A549 (cell line): ENCODE measurements around the gene SMPD1. TPM values are rescaled to one million over a fixed set of nuclear protein-coding genes. Genes with fewer than 3 reads are reported as not detected.

Experiments
- ATAC-seq, 2 experiments: fragments of 200-7000 bp in 1 of 2; fragments of >200 bp in 1 of 2; cut with Nextera tagmentation in 1 of 2; cut with Tn5 transposase in 1 of 2; 3 replicates each; pipeline versions ENCODE4 v1.8.0 to v1.9.1; 2018 to 2020; ENCODE audit warnings: mild to moderate bottlenecking in 1 of 2, moderate library complexity in 1 of 2
- CTCF ChIA-PET: fragments of 300-600 bp; sonication (Branson Sonifier 250); formaldehyde crosslinking; extraction: SDS; loops from one replicate; lab custom pipeline; 2021; ENCODE audit warnings: antibody characterized with exemption, inconsistent platforms; lab: Yijun Ruan, JAX
- POLR2A ChIA-PET: fragments of 350-600 bp; formaldehyde crosslinking; extraction: SDS; loops from one replicate; lab custom pipeline; 2021; ENCODE audit warnings: antibody characterized with exemption, inconsistent platforms; lab: Yijun Ruan, JAX
- DNase-seq, 2 experiments: peaks; one replicate each; pipeline versions ENCODE4 v3.0.0 to v3.0.0-alpha.2; 2011 to 2016; ENCODE audit warnings: low read depth in 1 of 2, low spot score in 1 of 2
- FAIRE-seq: peaks from 2 replicates; lab custom pipeline; 2011; peaks lifted over from hg19 to GRCh38; lab: Jason Lieb, UNC
- H3K27ac ChIP-seq, 2 experiments: fragments of >200 bp; sonication (Bioruptor Twin); formaldehyde crosslinking; 3 replicates each; pipeline ENCODE4 v1.5.1; 2016 to 2017
- H3K4me1 ChIP-seq: fragments of >200 bp; sonication (Bioruptor Twin); formaldehyde crosslinking; 3 replicates; pipeline ENCODE4 v1.6.1; 2016
- H3K4me2 ChIP-seq: fragments of >200 bp; sonication (Bioruptor Twin); formaldehyde crosslinking; 3 replicates; pipeline ENCODE4 v1.6.1; 2016
- H3K4me3 ChIP-seq: fragments of >200 bp; sonication (Bioruptor Twin); formaldehyde crosslinking; 3 replicates; pipeline ENCODE4 v1.5.1; 2016
- H3K9me3 ChIP-seq: fragments of >200 bp; sonication (Bioruptor Twin); formaldehyde crosslinking; 3 replicates; pipeline ENCODE4 v1.6.1; 2016
- CBX2 ChIP-seq: fragments of 200-600 bp; sonication (generic); IDR thresholded peaks from 2 replicates; pipeline ENCODE4 v1.6.1; 2016; ENCODE audit warnings: low read depth, mild to moderate bottlenecking, borderline replicate concordance
- CHD2 ChIP-seq: fragments of 150-350 bp; IDR thresholded peaks from 2 replicates; pipeline ENCODE4 v1.6.1; 2014; ENCODE audit warnings: low read length; ENCODE audit not compliant: partially characterized antibody
- CTCF ChIP-seq: fragments of >200 bp; sonication (Bioruptor Twin); formaldehyde crosslinking; IDR thresholded peaks from 3 replicates; pipeline ENCODE4 v1.5.1; 2016
- EHF ChIP-seq: fragments of 250-450 bp; sonication (Bioruptor Pico); IDR thresholded peaks from 2 replicates; pipeline ENCODE4 v1.5.0; 2020; ENCODE audit warnings: mild to moderate bottlenecking
- ESRRA ChIP-seq: fragments of 150-350 bp; IDR thresholded peaks from 2 replicates; pipeline ENCODE4 v1.6.1; 2014; ENCODE audit warnings: mild to moderate bottlenecking, low read length, borderline replicate concordance
- FOSL2 ChIP-seq, 2 experiments: fragments of 450-650 bp in 1 of 2; fragments of >200 bp in 1 of 2; sonication (Bioruptor Twin) in 1 of 2; formaldehyde crosslinking; IDR thresholded peaks; 2 replicates each; pipeline versions ENCODE4 v1.5.0 to v1.6.1; 2016 to 2020; ENCODE audit warnings: mild to moderate bottlenecking in 1 of 2, moderate library complexity in 1 of 2
- GATA3 ChIP-seq: IDR thresholded peaks from 2 replicates; pipeline ENCODE4 v1.6.1; 2012; ENCODE audit warnings: borderline replicate concordance
- HDAC2 ChIP-seq: fragments of 200-600 bp; sonication (generic); IDR thresholded peaks from 2 replicates; pipeline ENCODE4 v1.6.1; 2016
- HOXB13 ChIP-seq: fragments of 250-450 bp; sonication (Bioruptor Pico); IDR thresholded peaks from 2 replicates; pipeline ENCODE4 v1.5.0; 2020; ENCODE audit warnings: low read depth, mild to moderate bottlenecking, moderate library complexity
- KDM5A ChIP-seq: fragments of 200-600 bp; sonication (generic); IDR thresholded peaks from 2 replicates; pipeline ENCODE4 v1.6.1; 2016; ENCODE audit warnings: antibody characterized with exemption, mild to moderate bottlenecking
- MAX ChIP-seq: IDR thresholded peaks from 2 replicates; pipeline ENCODE4 v1.6.1; 2012
- MAZ ChIP-seq: fragments of 150-350 bp; IDR thresholded peaks from 2 replicates; pipeline ENCODE4 v1.6.1; 2014; ENCODE audit warnings: antibody characterized with exemption, low read depth, low read length, borderline replicate concordance
- MYC ChIP-seq: IDR thresholded peaks from 2 replicates; pipeline ENCODE4 v1.6.1; 2012; ENCODE audit warnings: mild to moderate bottlenecking, inconsistent platforms, low read length, improper control_type of control experiment, borderline replicate concordance
- NR3C1 ChIP-seq: fragments of >200 bp; sonication (Bioruptor Twin); formaldehyde crosslinking; IDR thresholded peaks from 3 replicates; pipeline ENCODE4 v1.6.1; 2017
- POLR2A ChIP-seq: IDR thresholded peaks from 2 replicates; pipeline ENCODE4 v1.6.1; 2012; ENCODE audit warnings: mild to moderate bottlenecking, low read length
- REST ChIP-seq: fragments of 200-600 bp; sonication (generic); IDR thresholded peaks from 2 replicates; pipeline ENCODE4 v1.6.1; 2016; ENCODE audit warnings: antibody characterized with exemption, mild to moderate bottlenecking, moderate library complexity
- TFCP2L1 ChIP-seq: fragments of 250-450 bp; sonication (Bioruptor Pico); IDR thresholded peaks from 2 replicates; pipeline ENCODE4 v1.5.0; 2021; ENCODE audit warnings: mild to moderate bottlenecking
- TP53 ChIP-seq: fragments of 250-450 bp; sonication (Bioruptor Pico); IDR thresholded peaks from 2 replicates; pipeline ENCODE4 v1.5.0; 2021; ENCODE audit warnings: mild to moderate bottlenecking, moderate library complexity
- ZFP36 ChIP-seq: fragments of 450-650 bp; IDR thresholded peaks from 2 replicates; pipeline ENCODE4 v1.6.1; 2014; ENCODE audit warnings: borderline replicate concordance; ENCODE audit not compliant: partially characterized antibody
- ZSCAN20 ChIP-seq: fragments of 250-450 bp; sonication (Bioruptor Pico); IDR thresholded peaks from 2 replicates; pipeline ENCODE4 v1.8.0; 2022; ENCODE audit warnings: mild to moderate bottlenecking, moderate library complexity
- WGBS: methylation state at CpG from one replicate; pipeline ENCODE4 v1.1.6; 2017; ENCODE audit errors: missing lambda C conversion rate; 5-methylcytosine and 5-hydroxymethylcytosine counted together
- polyA plus RNA-seq, 4 experiments: library from polyadenylated mRNA; depleted of rRNA in 3 of 4; stranded (reverse); fragments of >200 nt; fragmentation: RNase III in 1 of 4; extraction: RNeasy Plus Mini Kit Qiagen cat#74134 plus additional on column Dnase treatment in 1 of 4; gene quantifications; 2 replicates in 3 of 4; 3 replicates in 1 of 4; pipeline ENCODE4 v1.2.3, GENCODE V29; 2011 to 2017

The SMPD1 gene
- polyA plus RNA-seq, 2 of the 4 experiments (the other 2 are of a cell fraction) = 5.1 to 6.8 TPM

GRCh38 chr11:6397636-6398035 is 7.4 kb downstream of the SMPD1 start (continued):
- TF ChIP-seq TP53 (CRISPR knock-in tag) = no peak

- no peak overlapping the region for H3K27ac ChIP-seq
- no peak overlapping the region for H3K4me2 ChIP-seq
- CTCF ChIA-PET = interaction anchor here (0.6 to 3.1 kb wide), 7 partner anchors 9 to 305 kb away, joined by 3 to 14 read pairs (median 3); no protein-coding TSS in a partner anchor
- 94% methylated on average over 15 of the region's 15 CpGs for WGBS
- no peak for FAIRE-seq
- no peak overlapping the region for H3K4me3 ChIP-seq
- TF ChIP-seq FOSL2 (IDR thresholded peaks at IDR 0.05) = no peak
- TF ChIP-seq FOSL2 (CRISPR knock-in tag; IDR thresholded peaks at IDR 0.05) = no peak
- no peak for TF ChIP-seq MYC
- no peak for TF ChIP-seq CHD2
- no peak for TF ChIP-seq NR3C1
- no peak for TF ChIP-seq EHF (CRISPR knock-in tag)
- TF ChIP-seq REST = no peak
- TF ChIP-seq, all 56 proteins: peak for 0
- POLR2A ChIA-PET = interaction anchor here (1.4 kb wide), 1 partner anchor 11 kb away, joined by 3 read pairs; the partner anchor contains the start of gene SMPD1
- DNase-seq = no peak
- Histone ChIP-seq H3K4me1 (no peaks in the 10 kb centered on the region), H3K9me3 (no peaks in the 10 kb centered on the region)
- no peak for ATAC-seq
Measured at GRCh38 chr11:6400431-6401345, 10.4 kb downstream of the SMPD1 start.

GRCh38 chr11:6401464-6401863 is 11.2 kb downstream of the SMPD1 start:
- Histone ChIP-seq H3K4me3 (no peak overlapping the region), H3K9me3 (no peaks in the 10 kb centered on the region), H3K4me2 (no peak overlapping the region), H3K4me1 (no peaks in the 10 kb centered on the region), H3K27ac (no peak overlapping the region)
- POLR2A ChIA-PET = no interaction called here
- ATAC-seq = no peak
- 87% methylated on average over 7 of the region's 7 CpGs for WGBS
- CTCF ChIA-PET = interaction anchor here (0.8 to 1.9 kb wide), 5 partner anchors 9 to 305 kb away, joined by 3 to 4 read pairs (median 4); no protein-coding TSS in a partner anchor
- no peak for DNase-seq
- no peak for FAIRE-seq
- TF ChIP-seq HDAC2 (no peak), MYC (no peak), TFCP2L1 (CRISPR knock-in tag) (no peak), GATA3 (no peak), KDM5A (no peak), MAX (no peak), CTCF (no peak), ESRRA (no peak), MAZ (no peak), HOXB13 (CRISPR knock-in tag) (no peak), ZSCAN20 (no peak), NR3C1 (no peak), EHF (CRISPR knock-in tag) (no peak), ZFP36 (no peak), POLR2A (no peak), CBX2 (no peak)
